DMS153 treated with DMSO at 0.1 percent for 48 hours (cell line): ENCODE data around the gene LRCH4.

Experiments
- DNase-seq: peaks from one replicate; lab custom pipeline; 2025; ENCODE audit not compliant: unreplicated experiment; lab: John Stamatoyannopoulos, UW

The LRCH4 gene

GRCh38 chr7:100606313-100606712 lies 20.4 kb upstream of the LRCH4 start:
- no peak for DNase-seq

- DNase-seq: no peak
Observed at GRCh38 chr7:100604976-100605911, 19.3 kb upstream of the LRCH4 start.

- peak; percentile 17 for DNase-seq
Observed at GRCh38 chr7:100604028-100604975, 18.4 kb upstream of the LRCH4 start.

- DNase-seq: no peak
Observed at GRCh38 chr7:100603726-100604027, 17.7 kb upstream of the LRCH4 start.

- DNase-seq: no peak
Observed at GRCh38 chr7:100602889-100603725, 17.2 kb upstream of the LRCH4 start.

GRCh38 chr7:100600730-100601038 lies 14.8 kb upstream of the LRCH4 start:
- no peak for DNase-seq

GRCh38 chr7:100599911-100600729 lies 14.2 kb upstream of the LRCH4 start:
- no peak for DNase-seq

- no peak for DNase-seq
Observed at GRCh38 chr7:100598425-100598824, 12.5 kb upstream of the LRCH4 start.

- DNase-seq: no peak
Observed at GRCh38 chr7:100595188-100595587, 9.3 kb upstream of the LRCH4 start.

GRCh38 chr7:100591596-100591995 lies 5.7 kb upstream of the LRCH4 start:
- DNase-seq: no peak

GRCh38 chr7:100590077-100590737 lies 4.3 kb upstream of the LRCH4 start:
- no peak for DNase-seq

- DNase-seq: no peak
Observed at GRCh38 chr7:100589341-100589947, 3.5 kb upstream of the LRCH4 start.

- no peak for DNase-seq
Observed at GRCh38 chr7:100588438-100588837, 2.5 kb upstream of the LRCH4 start.

GRCh38 chr7:100586266-100587025 lies 517 bp upstream of the LRCH4 start, which contains the start of gene FBXO24:
Gene FBXO24 (plus strand): TSS chr7:100586328. CDS start chr7:100586626, 298 bp downstream.
- DNase-seq: peak; percentile 98

GRCh38 chr7:100584683-100585510 lies 1.0 kb downstream of the LRCH4 start:
- DNase-seq: no peak

GRCh38 chr7:100584054-100584682 lies 1.8 kb downstream of the LRCH4 start:
- DNase-seq: no peak
